Ishikawa (cell line): ENCODE data around the gene PVR.

ENCODE experiments used
- FOXM1 ChIP-seq: IDR thresholded peaks from 2 replicates; pipeline ENCODE4 v1.6.1; 2012; ENCODE audit warnings: low read depth, borderline replicate concordance
- TAF1 ChIP-seq: IDR thresholded peaks from 2 replicates; pipeline ENCODE4 v1.6.1; 2012; ENCODE audit warnings: low read depth, mild to moderate bottlenecking
- USF1 ChIP-seq: IDR thresholded peaks from 2 replicates; pipeline ENCODE4 v1.6.1; 2012

- TF ChIP-seq TAF1, result no peak
- TF ChIP-seq USF1, result no peak
- no peak for TF ChIP-seq FOXM1
These were observed 65.2 kb downstream of the PVR start for GRCh38 chr19:44708940-44709339.
